SK-N-SH (cell line): Measurements from ENCODE around the gene PDE4B. TPM values are rescaled to one million over a fixed set of nuclear protein-coding genes. Genes with fewer than 3 reads are reported as not detected.

ENCODE experiments used
- CTCF ChIA-PET: fragments of 300-600, 350-600 bp; formaldehyde crosslinking; extraction: SDS; loops from one replicate; lab custom pipeline; 2021; lab: Yijun Ruan, JAX
- POLR2A ChIA-PET: fragments of 350-600 bp; sonication (Branson Sonifier 250); formaldehyde crosslinking; extraction: SDS; loops from one replicate; lab custom pipeline; 2020; ENCODE audit warnings: antibody characterized with exemption, inconsistent platforms; lab: Yijun Ruan, JAX
- DNase-seq: peaks from one replicate; pipeline ENCODE4 v3.0.0; 2012
- H2AFZ ChIP-seq: fragments of 200-600 bp; sonication (generic); 2 replicates; pipeline ENCODE4 v1.8.1; 2016; ENCODE audit warnings: antibody characterized with exemption, mild to moderate bottlenecking, low read depth
- H3F3A ChIP-seq: fragments of 200-600 bp; sonication (generic); replicated peaks from 2 replicates; pipeline ENCODE3; 2016; ENCODE audit warnings: antibody characterized with exemption, mild to moderate bottlenecking; ENCODE audit not compliant: insufficient read depth
- H3K27ac ChIP-seq, 2 experiments: fragments of 200-500 bp in 1 of 2; fragments of 200-600 bp in 1 of 2; sonication (Bioruptor generic) in 1 of 2; sonication (generic), shearing (Covaris generic) in 1 of 2; 2 replicates each; pipeline versions ENCODE4 v1.5.1 to v1.6.1; 2014 to 2016; ENCODE audit warnings: low read depth in 2 of 2, inconsistent platforms in 1 of 2, low read length in 1 of 2, mild to moderate bottlenecking in 1 of 2, mixed read lengths in 1 of 2
- H3K27me3 ChIP-seq: fragments of 200-600 bp; sonication (generic), shearing (Covaris generic); 2 replicates; pipeline ENCODE4 v1.6.1; 2016; ENCODE audit warnings: mixed run types; ENCODE audit not compliant: insufficient read depth
- H3K36me3 ChIP-seq, 2 experiments: fragments of 200-500 bp in 1 of 2; fragments of 200-600 bp in 1 of 2; sonication (Bioruptor generic) in 1 of 2; sonication (generic) in 1 of 2; replicated peaks in 1 of 2; 2 replicates each; pipeline versions ENCODE3 to v1.5.1; 2014 to 2016; ENCODE audit warnings: low read length in 1 of 2, mild to moderate bottlenecking in 1 of 2; ENCODE audit not compliant: insufficient read depth in 2 of 2, control insufficient read depth in 1 of 2
- H3K4me1 ChIP-seq, 2 experiments: fragments of 200-500 bp in 1 of 2; fragments of 200-600 bp in 1 of 2; sonication (Bioruptor generic) in 1 of 2; sonication (generic), shearing (Covaris generic) in 1 of 2; 2 replicates each; pipeline versions ENCODE4 v1.5.1 to v1.6.1; 2014 to 2016; ENCODE audit warnings: low read depth in 1 of 2, low read length in 1 of 2, mixed run types in 1 of 2; ENCODE audit not compliant: insufficient read depth in 2 of 2, control insufficient read depth in 1 of 2
- H3K4me2 ChIP-seq: fragments of 200-600 bp; sonication (generic), shearing (Covaris generic); 2 replicates; pipeline ENCODE4 v1.6.1; 2017; ENCODE audit warnings: mixed run types
- H3K4me3 ChIP-seq, 2 experiments: fragments of 200-500 bp in 1 of 2; fragments of 200-600 bp in 1 of 2; sonication (Bioruptor generic) in 1 of 2; sonication (generic), shearing (Covaris generic) in 1 of 2; 2 replicates each; pipeline versions ENCODE4 v1.5.1 to v1.8.1; 2014 to 2016; ENCODE audit warnings: low read depth in 2 of 2, inconsistent platforms in 1 of 2, low read length in 1 of 2, mild to moderate bottlenecking in 1 of 2, mixed read lengths in 1 of 2, moderate library complexity in 1 of 2
- H3K79me2 ChIP-seq: fragments of 200-600 bp; sonication (generic); 2 replicates; pipeline ENCODE4 v1.8.1; 2017; ENCODE audit warnings: mild to moderate bottlenecking; ENCODE audit not compliant: insufficient read depth
- H3K9ac ChIP-seq: fragments of 200-600 bp; sonication (generic); 2 replicates; pipeline ENCODE4 v1.6.1; 2017; ENCODE audit warnings: mixed run types
- H3K9me2 ChIP-seq: fragments of 200-600 bp; sonication (generic); 2 replicates; pipeline ENCODE4 v1.6.1; 2017; ENCODE audit warnings: mixed run types
- H3K9me3 ChIP-seq: fragments of 200-600 bp; sonication (generic); 2 replicates; pipeline ENCODE4 v1.6.1; 2017; ENCODE audit warnings: mixed run types, mild to moderate bottlenecking, moderate library complexity
- H4K20me1 ChIP-seq: fragments of 200-600 bp; sonication (generic); 2 replicates; pipeline ENCODE4 v1.6.1; 2017; ENCODE audit warnings: mild to moderate bottlenecking, mixed run types; ENCODE audit not compliant: insufficient read depth
- CHD2 ChIP-seq: fragments of 150-350 bp; IDR thresholded peaks from 2 replicates; pipeline ENCODE4 v1.6.1; 2018; ENCODE audit warnings: low read length; ENCODE audit not compliant: partially characterized antibody
- CTCF ChIP-seq: fragments of 200-600 bp; sonication (generic); IDR thresholded peaks from 2 replicates; pipeline ENCODE4 v1.6.1; 2017; ENCODE audit warnings: antibody characterized with exemption, mild to moderate bottlenecking, moderate library complexity
- ELF1 ChIP-seq: IDR thresholded peaks from 2 replicates; pipeline ENCODE4 v1.4.0; 2012
- FOSL2 ChIP-seq: IDR thresholded peaks from 2 replicates; pipeline ENCODE4 v1.4.0; 2012; ENCODE audit warnings: low read depth, mild to moderate bottlenecking, moderate library complexity, borderline replicate concordance
- FOXM1 ChIP-seq: IDR thresholded peaks from 2 replicates; pipeline ENCODE4 v1.4.0; 2012; ENCODE audit warnings: low read depth, mild to moderate bottlenecking
- IRF3 ChIP-seq: fragments of 150-350 bp; IDR thresholded peaks from 2 replicates; pipeline ENCODE4 v1.6.1; 2016; ENCODE audit warnings: mild to moderate bottlenecking, low read depth, low read length
- MXI1 ChIP-seq: IDR thresholded peaks from 2 replicates; pipeline ENCODE4 v1.6.1; 2012; ENCODE audit warnings: mild to moderate bottlenecking, low read depth, low read length, improper control_type of control experiment
- NFIC ChIP-seq: IDR thresholded peaks from 2 replicates; pipeline ENCODE4 v1.4.0; 2012; ENCODE audit warnings: borderline replicate concordance
- RAD21 ChIP-seq: IDR thresholded peaks from 2 replicates; pipeline ENCODE4 v1.6.1; 2012; ENCODE audit warnings: mild to moderate bottlenecking, low read length
- RCOR1 ChIP-seq: fragments of 150-350 bp; IDR thresholded peaks from 2 replicates; pipeline ENCODE4 v1.6.1; 2017; ENCODE audit warnings: antibody characterized with exemption, low read length
- RFX5 ChIP-seq: IDR thresholded peaks from 2 replicates; pipeline ENCODE4 v1.6.1; 2012; ENCODE audit warnings: mild to moderate bottlenecking, improper control_type of control experiment, low read length
- RXRA ChIP-seq: IDR thresholded peaks from 2 replicates; pipeline ENCODE4 v1.4.0; 2012; ENCODE audit warnings: low read depth, mild to moderate bottlenecking, borderline replicate concordance
- SIN3A ChIP-seq: IDR thresholded peaks from 2 replicates; pipeline ENCODE4 v1.6.1; 2012; ENCODE audit warnings: low read depth, mild to moderate bottlenecking, low read length, moderate library complexity, borderline replicate concordance
- TAF1 ChIP-seq: IDR thresholded peaks from 2 replicates; pipeline ENCODE4 v1.6.1; 2012; ENCODE audit warnings: low read depth, mild to moderate bottlenecking, low read length, moderate library complexity, borderline replicate concordance
- YY1 ChIP-seq: IDR thresholded peaks from 2 replicates; pipeline ENCODE4 v1.4.0; 2012; ENCODE audit warnings: low read depth, mild to moderate bottlenecking
- WGBS: methylation state at CpG from one replicate; pipeline ENCODE4 v1.1.6; 2017; ENCODE audit warnings: low lambda C conversion rate; 5-methylcytosine and 5-hydroxymethylcytosine counted together
- polyA plus RNA-seq, 3 experiments: library from polyadenylated mRNA; depleted of rRNA; stranded (reverse); fragments of >200 nt; gene quantifications; 2 replicates each; pipeline ENCODE4 v1.2.3, GENCODE V29; 2012

Gene PDE4B
- polyA plus RNA-seq, 1 of the 3 experiments (the other 2 are of a cell fraction): 1.9 TPM

- ChIA-PET POLR2A (no interaction called here), CTCF (interaction anchor here (1.1 to 1.8 kb wide), 2 partner anchors 10 to 104 kb away, joined by 4 to 5 read pairs; no protein-coding TSS in a partner anchor)
- Histone ChIP-seq H3F3A (no peaks in the 10 kb centered on the region), H3K79me2 (no peaks in the 10 kb centered on the region), H4K20me1 (no peaks in the 10 kb centered on the region), H3K9me3 (peaks cover 8% of the 10 kb centered on the region; the same call in 1 of the 2 replicates), H3K4me2 (peak overlapping the region; percentile 96), H3K9me2 (no peaks in the 10 kb centered on the region), H3K36me3 (no peaks in the 10 kb centered on the region), H3K9ac (no peak overlapping the region), H3K27me3 (no peaks in the 10 kb centered on the region), H3K27ac (no peak overlapping the region), H3K4me3 (peak overlapping the region; percentile 51 to 70), H2AFZ (peak overlapping the region; percentile 46; the same call in 1 of the 2 replicates), H3K4me1 (peaks cover 0 to 14% of the 10 kb centered on the region in 2 experiments; a peak in 1 of 4 replicates)
- WGBS: 33% methylated on average over 28 of the region's 35 CpGs
- peak; percentile 57 for DNase-seq
- TF ChIP-seq FOSL2 (no peak), MXI1 (no peak), NFIC (no peak), CTCF (no peak), RCOR1 (no peak), SIN3A (no peak), RFX5 (no peak), TAF1 (no peak), YY1 (no peak), CHD2 (no peak), RAD21 (no peak), ELF1 (no peak), FOXM1 (no peak), IRF3 (no peak), RXRA (no peak)
These were observed 660 bp upstream of the PDE4B start for GRCh38 chr1:65791801-65792668.
